Mucosa of stomach (tissue), 1 donor: ENCODE measurements around the gene SPOPL.

Experiments used
- H3K27me3 ChIP-seq: one replicate; pipeline ENCODE4 v1.7.0; 2013; ENCODE audit warnings: mild to moderate bottlenecking, low read length; ENCODE audit not compliant: control insufficient read depth, insufficient read depth
- H3K36me3 ChIP-seq: one replicate; pipeline ENCODE4 v1.7.0; 2013; ENCODE audit warnings: low read length; ENCODE audit not compliant: control insufficient read depth, insufficient read depth
- H3K4me1 ChIP-seq: one replicate; pipeline ENCODE4 v1.7.0; 2013; ENCODE audit warnings: mild to moderate bottlenecking, low read length; ENCODE audit not compliant: control insufficient read depth, insufficient read depth
- H3K4me3 ChIP-seq: one replicate; pipeline ENCODE4 v1.7.0; 2013; ENCODE audit warnings: low read length
- H3K9ac ChIP-seq: one replicate; pipeline ENCODE4 v1.7.0; 2013; ENCODE audit warnings: mild to moderate bottlenecking, low read length, moderate library complexity
- H3K9me3 ChIP-seq: one replicate; pipeline ENCODE4 v1.7.0; 2013; ENCODE audit warnings: mild to moderate bottlenecking, low read length, moderate library complexity; ENCODE audit not compliant: control insufficient read depth
- donor health status: Pancreatic carcinoma.

The SPOPL gene

DNA sequence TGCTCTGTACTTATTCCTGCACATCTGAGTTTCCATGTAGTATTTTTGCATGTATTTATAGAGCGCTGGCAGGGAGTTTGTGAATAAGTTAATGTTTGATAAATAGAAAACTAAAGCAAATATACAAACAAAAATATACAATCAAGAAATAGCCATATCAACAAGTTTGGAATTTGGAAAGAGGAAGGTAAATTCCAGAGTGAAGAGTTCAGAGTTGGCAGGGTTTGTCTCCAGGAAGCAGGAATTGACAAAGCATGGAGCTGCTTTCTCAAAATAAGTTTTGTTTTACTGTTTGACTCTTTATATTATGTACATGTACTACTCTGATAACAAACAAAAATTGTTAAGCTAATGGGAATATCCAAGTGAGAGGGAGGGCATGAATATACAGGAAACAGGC, 80.3 kb downstream of the SPOPL start:
- H3K9ac ChIP-seq = no peak overlapping the region
- no peaks in the 10 kb centered on the region for H3K27me3 ChIP-seq
- H3K4me1 ChIP-seq = no peaks in the 10 kb centered on the region

DNA sequence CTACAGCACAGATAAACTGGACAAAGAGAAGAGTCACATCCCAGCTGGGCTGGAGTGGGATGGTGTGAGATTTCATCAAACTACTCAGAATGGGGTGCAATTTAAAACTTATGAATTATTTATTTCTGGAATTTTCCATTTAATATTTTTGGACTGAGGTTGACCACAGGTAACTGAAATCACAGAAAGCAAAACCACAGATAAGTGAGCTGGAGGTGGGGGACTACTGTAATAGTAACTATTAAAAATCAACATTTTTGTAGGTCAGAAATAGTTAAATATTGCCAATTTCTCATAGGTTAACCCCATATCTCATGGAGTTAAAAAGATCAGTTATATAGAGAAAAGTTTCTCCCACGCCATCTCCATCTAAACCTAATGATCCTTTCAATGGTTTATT, 88.1 kb downstream of the SPOPL start:
- no peaks in the 10 kb centered on the region for H3K9me3 ChIP-seq
- H3K4me3 ChIP-seq = no peak overlapping the region
- no peaks in the 10 kb centered on the region for H3K27me3 ChIP-seq
- no peak overlapping the region for H3K9ac ChIP-seq
- no peaks in the 10 kb centered on the region for H3K36me3 ChIP-seq
- H3K4me1 ChIP-seq = no peaks in the 10 kb centered on the region

More for the DNA sequence above, 80.3 kb downstream of the SPOPL start:
- H3K36me3 ChIP-seq = no peaks in the 10 kb centered on the region
- no peak overlapping the region for H3K4me3 ChIP-seq
- no peaks in the 10 kb centered on the region for H3K9me3 ChIP-seq

DNA sequence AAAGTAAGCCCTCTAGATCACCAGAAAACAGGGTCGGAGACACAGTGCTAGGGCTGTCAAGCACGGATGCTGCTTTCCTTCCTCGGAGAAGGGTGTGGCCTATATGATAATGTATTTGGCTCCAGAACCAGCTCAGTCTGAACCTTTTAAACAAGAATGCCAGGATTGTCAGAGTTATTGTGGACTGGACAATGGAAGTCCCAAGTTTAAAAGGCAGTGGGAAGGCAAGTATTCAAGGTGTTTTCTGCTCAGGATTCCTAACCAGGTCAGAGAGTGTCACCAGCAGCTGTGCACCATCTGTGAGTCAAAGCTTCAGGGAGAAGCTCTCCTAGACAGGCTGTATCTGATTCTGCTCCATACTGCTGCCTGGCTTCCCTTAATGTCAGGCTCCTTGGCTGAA, 94.8 kb downstream of the SPOPL start:
- no peaks in the 10 kb centered on the region for H3K9me3 ChIP-seq

DNA sequence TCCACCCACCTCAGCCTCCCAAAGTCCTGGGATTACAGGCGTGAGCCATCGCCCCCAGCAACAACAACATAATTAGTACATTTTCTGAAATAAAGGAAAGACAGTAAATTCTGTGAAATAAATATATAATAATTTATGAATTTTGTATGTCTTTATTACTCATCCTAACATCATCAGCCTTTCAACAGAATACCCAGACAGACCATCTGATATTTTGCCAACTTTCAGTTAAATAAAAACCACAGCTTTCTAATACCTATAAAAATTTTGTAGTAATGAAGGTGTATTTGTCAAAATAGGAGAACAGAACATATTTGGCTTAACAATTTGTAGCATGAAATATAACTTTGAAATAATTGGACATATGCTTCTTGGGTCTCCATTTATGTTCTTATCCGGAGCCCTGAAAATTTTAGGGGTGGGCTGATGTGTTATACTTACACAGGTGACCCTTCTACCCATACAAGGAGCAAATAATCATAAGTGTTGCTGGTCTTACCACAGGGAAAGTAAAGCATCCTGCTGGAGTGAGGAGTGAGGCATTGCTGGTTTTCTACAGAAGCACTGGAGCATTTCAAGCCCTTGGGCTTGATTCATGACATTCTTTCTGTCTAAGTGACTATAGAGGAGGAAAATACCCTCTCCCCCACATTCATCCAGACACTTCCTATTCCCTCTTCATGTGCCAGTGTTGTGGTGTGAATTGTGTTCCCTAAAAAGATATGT, 99.3 kb downstream of the SPOPL start:
- Histone ChIP-seq H3K4me1 (no peaks in the 10 kb centered on the region), H3K36me3 (no peaks in the 10 kb centered on the region), H3K4me3 (no peak overlapping the region), H3K9me3 (no peaks in the 10 kb centered on the region), H3K9ac (no peak overlapping the region), H3K27me3 (no peaks in the 10 kb centered on the region)

More for the DNA sequence above, 94.8 kb downstream of the SPOPL start:
- Histone ChIP-seq H3K4me1 (no peaks in the 10 kb centered on the region), H3K9ac (no peak overlapping the region), H3K27me3 (no peaks in the 10 kb centered on the region), H3K4me3 (no peak overlapping the region), H3K36me3 (no peaks in the 10 kb centered on the region)

DNA sequence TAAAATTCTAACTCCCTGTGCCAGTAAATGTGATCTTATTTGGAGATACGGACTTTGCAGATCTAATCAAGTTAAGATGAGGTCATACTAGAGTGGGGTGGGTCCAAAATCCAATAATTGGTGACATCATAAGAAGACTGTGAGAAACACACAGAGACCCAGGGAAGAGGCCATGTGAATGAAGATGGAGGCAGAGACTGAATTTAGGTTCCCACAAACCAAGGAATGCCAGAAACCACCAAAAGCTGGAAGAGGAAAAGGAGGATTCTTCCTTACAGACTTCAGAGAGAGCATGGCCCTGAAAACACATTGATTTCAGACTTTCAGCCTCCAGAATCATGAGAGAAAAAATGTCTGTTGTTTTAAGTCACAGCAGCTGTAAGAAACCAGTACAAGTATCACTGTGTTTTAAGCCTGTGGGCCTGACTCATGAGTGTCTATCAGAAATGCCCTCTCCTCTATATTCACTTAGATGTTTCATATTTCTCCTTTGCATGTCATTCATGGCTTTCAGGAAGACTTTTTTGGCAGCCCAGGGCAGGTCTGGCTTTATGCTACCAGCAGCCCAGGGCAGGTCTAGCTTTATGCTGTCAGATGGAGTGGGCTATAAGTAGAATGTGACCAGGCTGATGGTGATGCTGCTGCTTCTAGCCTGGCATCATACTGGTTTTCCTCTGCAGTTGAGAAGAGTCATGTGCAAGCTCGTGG, 100.0 kb downstream of the SPOPL start:
- H3K36me3 ChIP-seq = no peaks in the 10 kb centered on the region
- no peaks in the 10 kb centered on the region for H3K4me1 ChIP-seq
- no peak overlapping the region for H3K9ac ChIP-seq
- H3K27me3 ChIP-seq = no peaks in the 10 kb centered on the region
- no peaks in the 10 kb centered on the region for H3K9me3 ChIP-seq
- H3K4me3 ChIP-seq = no peak overlapping the region

DNA sequence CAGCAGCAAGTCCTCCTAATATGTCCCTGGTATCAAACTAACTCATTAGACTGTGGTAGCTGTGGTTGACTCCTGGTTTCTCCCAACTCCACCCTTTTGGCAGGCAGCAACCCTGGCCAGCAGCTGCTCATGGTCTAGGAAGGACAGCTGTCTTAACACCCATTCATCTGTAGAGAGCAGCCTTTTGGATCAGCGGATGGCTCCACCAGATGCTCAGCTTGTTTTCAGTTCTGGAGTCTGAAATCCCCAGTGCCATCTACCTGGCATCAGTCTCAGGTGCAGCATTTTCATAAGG, 100.5 kb downstream of the SPOPL start:
- Histone ChIP-seq H3K36me3 (no peaks in the 10 kb centered on the region), H3K9me3 (no peaks in the 10 kb centered on the region), H3K27me3 (no peaks in the 10 kb centered on the region), H3K9ac (no peak overlapping the region), H3K4me1 (no peaks in the 10 kb centered on the region), H3K4me3 (no peak overlapping the region)

DNA sequence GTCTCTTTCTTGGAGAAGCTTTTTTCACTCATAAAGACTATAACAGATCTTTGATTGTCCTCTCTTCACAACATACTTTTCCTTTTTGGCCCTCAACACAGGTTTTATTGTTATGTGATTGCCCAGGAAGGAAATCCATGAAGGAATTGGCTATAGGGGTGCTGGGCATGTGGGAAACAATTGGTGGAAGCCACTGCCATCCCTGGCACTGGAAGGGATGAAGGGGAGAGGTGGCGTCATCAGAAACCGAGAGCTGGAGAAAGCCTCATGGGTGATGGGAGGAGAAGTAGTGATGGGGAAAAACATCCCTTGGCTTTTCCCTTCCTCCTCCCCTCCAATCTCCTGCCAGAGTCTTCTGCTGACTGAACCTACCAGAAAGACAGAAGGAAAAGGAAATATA, 106.2 kb downstream of the SPOPL start:
- Histone ChIP-seq H3K36me3 (no peaks in the 10 kb centered on the region), H3K4me1 (no peaks in the 10 kb centered on the region), H3K4me3 (no peak overlapping the region), H3K9me3 (no peaks in the 10 kb centered on the region), H3K27me3 (no peaks in the 10 kb centered on the region), H3K9ac (no peak overlapping the region)

DNA sequence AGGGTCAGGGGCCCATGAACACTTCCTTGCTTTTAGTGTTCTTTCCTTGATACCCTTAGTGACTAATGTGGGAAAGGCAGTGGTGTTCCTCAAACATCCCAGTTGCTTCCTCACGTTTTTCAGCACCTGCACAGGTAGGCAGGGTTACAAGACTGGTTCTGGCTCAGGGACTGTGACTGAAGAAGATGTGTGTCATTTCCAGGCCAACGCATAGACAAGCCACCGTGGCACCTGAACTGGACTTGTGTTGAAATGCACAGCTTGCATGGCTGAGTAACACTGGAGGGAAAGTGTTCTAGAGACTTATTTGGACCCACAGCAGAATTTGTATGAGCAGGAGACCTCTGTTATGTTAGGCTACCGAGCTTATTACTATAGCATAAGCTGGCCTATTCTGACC, 107.9 kb downstream of the SPOPL start:
- no peaks in the 10 kb centered on the region for H3K36me3 ChIP-seq
- no peak overlapping the region for H3K9ac ChIP-seq
- no peaks in the 10 kb centered on the region for H3K9me3 ChIP-seq
- no peak overlapping the region for H3K4me3 ChIP-seq
- no peaks in the 10 kb centered on the region for H3K4me1 ChIP-seq
- no peaks in the 10 kb centered on the region for H3K27me3 ChIP-seq

DNA sequence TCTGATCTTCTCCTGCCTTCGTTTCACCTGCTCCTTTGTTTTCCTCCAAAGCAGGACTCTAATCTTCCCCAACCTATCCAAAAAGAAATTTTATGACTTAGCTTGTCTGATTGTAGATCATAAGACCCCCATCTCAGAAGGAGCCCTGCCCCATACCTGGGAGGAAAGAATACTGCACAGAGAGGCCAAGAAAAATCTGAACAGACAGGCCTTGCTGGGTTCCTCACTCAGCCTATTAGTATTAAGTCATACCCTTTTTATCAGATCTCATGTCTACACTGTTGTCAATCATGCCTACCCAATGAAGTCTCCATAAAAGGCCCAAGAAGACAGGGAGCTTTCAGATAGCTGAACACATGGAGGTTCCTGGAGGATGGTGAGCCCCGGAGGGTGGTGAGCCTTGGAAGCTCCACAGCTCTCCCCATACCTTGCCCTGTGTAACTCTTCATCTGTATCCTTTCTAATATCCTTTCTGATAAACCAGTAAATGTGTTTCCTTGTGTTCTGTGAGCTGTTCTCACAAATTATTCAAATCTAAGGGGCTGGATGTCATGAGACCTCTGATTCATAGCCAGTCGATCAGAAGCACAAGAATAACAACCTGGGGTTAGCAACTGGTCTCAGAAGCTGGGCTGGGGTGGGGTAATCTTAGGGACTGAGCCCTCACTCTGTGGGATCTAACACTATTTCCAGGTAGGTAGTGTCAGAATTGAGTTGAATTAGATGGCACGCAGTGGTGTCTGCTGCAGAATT, 108.8 kb downstream of the SPOPL start:
- no peaks in the 10 kb centered on the region for H3K4me1 ChIP-seq
- H3K9ac ChIP-seq = no peak overlapping the region
- H3K4me3 ChIP-seq = no peak overlapping the region
- no peaks in the 10 kb centered on the region for H3K36me3 ChIP-seq
- H3K27me3 ChIP-seq = no peaks in the 10 kb centered on the region
- H3K9me3 ChIP-seq = no peaks in the 10 kb centered on the region

DNA sequence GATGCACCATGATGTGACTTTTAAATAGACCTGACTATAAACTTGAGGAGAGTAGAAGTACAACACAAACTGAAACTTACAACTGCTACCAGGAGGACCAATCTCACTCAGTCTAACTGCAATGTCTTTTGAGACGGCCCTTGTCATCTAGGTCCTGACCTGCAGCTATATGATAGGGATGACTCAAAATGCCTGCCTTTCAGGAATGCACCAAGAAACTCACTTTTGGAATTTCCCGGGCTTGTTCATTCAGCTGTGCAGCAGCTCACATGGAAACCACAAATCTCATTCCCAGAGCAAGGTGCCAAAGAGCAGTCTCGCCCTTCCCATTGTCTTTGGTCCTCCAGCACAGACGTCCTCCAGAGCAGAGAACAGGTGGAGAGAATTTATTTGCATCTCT, 113.7 kb downstream of the SPOPL start:
- no peak overlapping the region for H3K4me3 ChIP-seq
- H3K27me3 ChIP-seq = no peaks in the 10 kb centered on the region
- H3K4me1 ChIP-seq = no peaks in the 10 kb centered on the region
- H3K36me3 ChIP-seq = no peaks in the 10 kb centered on the region
- H3K9me3 ChIP-seq = no peaks in the 10 kb centered on the region
- H3K9ac ChIP-seq = no peak overlapping the region

DNA sequence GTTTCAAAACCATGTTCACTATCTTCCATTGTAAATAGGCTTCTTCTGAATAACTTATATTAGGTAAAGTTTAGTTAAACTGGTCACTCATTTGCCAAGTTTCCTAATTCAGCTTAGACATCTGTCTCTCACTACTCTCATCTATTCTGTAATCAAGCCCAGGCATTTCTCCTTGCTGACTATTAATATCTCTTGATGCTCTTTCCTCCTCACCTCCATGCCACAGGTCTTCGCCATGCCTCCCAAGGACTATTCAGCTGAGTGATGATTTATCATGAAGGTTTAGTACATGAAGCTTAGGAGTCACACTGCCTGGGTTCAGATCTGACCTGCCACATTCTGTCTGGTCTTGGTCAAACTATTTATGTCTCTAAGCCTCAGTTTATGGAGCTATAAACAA, 115.5 kb downstream of the SPOPL start:
- H3K9me3 ChIP-seq = no peaks in the 10 kb centered on the region
- H3K27me3 ChIP-seq = no peaks in the 10 kb centered on the region
- no peak overlapping the region for H3K4me3 ChIP-seq
- no peak overlapping the region for H3K9ac ChIP-seq
- H3K36me3 ChIP-seq = no peaks in the 10 kb centered on the region
- no peaks in the 10 kb centered on the region for H3K4me1 ChIP-seq

DNA sequence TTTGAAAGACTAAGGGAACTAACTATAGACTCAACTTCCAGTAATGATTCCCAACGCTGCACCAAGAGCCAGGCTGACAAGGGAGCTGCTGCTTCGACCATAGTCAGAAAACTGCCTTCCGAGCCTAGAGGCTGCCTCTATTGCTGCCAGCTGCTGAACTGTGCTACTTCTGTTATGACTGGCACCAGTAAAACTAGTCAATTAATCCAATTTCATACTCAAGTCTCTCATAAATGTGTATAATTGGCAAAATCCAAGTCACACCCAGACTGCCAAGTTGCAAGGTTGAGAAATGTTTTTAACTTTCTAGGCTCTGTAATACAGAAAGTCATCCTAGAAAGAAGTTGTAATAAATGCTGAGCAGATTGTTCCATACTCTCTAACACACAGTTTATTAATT, 117.4 kb downstream of the SPOPL start:
- no peaks in the 10 kb centered on the region for H3K4me1 ChIP-seq
- no peaks in the 10 kb centered on the region for H3K36me3 ChIP-seq
- H3K27me3 ChIP-seq = no peaks in the 10 kb centered on the region
- H3K9ac ChIP-seq = no peak overlapping the region
- no peak overlapping the region for H3K4me3 ChIP-seq
- no peaks in the 10 kb centered on the region for H3K9me3 ChIP-seq
